Umbilical cord (tissue), 2 donors: ENCODE measurements around the gene CIDEB. TPM values are rescaled to one million over a fixed set of nuclear protein-coding genes. Genes with fewer than 3 reads are reported as not detected.
"Not testable (repeated sequence)": the region's sequence is repeated elsewhere in the genome, so short reads cannot be mapped to it uniquely, and the experiment has no call there.

Source experiments
- DNase-seq: peaks from one replicate; pipeline ENCODE4 v3.0.0-alpha.2; 2015; ENCODE audit warnings: low spot score
- total RNA-seq: library from RNA; depleted of rRNA; stranded (reverse); fragments of >200 nt; gene quantifications from one replicate; pipeline ENCODE4 v1.2.3, GENCODE V29; 2014; ENCODE audit warnings: low replicate concordance; ENCODE audit not compliant: insufficient read depth

Gene CIDEB
- total RNA-seq, result 4.8 TPM

GRCh38 chr14:24307575-24308341 lies at the start of gene CIDEB:
Gene CIDEB (minus strand): TSS chr14:24307977. CDS start chr14:24307858, 119 bp downstream.
- peak; percentile 67 for DNase-seq

- DNase-seq, result no peak
Observed at GRCh38 chr14:24356208-24356607, 48.4 kb upstream of the CIDEB start.

GRCh38 chr14:24355009-24355408 lies 47.2 kb upstream of the CIDEB start:
- no peak for DNase-seq

GRCh38 chr14:24354482-24354825 lies 46.7 kb upstream of the CIDEB start:
- DNase-seq, result not testable (repeated sequence)

GRCh38 chr14:24353559-24354481 lies 46.0 kb upstream of the CIDEB start:
- no peak for DNase-seq

GRCh38 chr14:24351517-24351916 lies 43.7 kb upstream of the CIDEB start:
- no peak for DNase-seq

- DNase-seq, result no peak
Observed at GRCh38 chr14:24349742-24350141, 42.0 kb upstream of the CIDEB start.

- no peak for DNase-seq
Observed at GRCh38 chr14:24348186-24348585, 40.4 kb upstream of the CIDEB start.

- no peak for DNase-seq
Observed at GRCh38 chr14:24347134-24347533, 39.4 kb upstream of the CIDEB start.

GRCh38 chr14:24343795-24344660 lies 36.3 kb upstream of the CIDEB start:
- DNase-seq, result no peak

GRCh38 chr14:24342889-24343288 lies 35.1 kb upstream of the CIDEB start:
- DNase-seq, result no peak

- DNase-seq, result no peak
Observed at GRCh38 chr14:24340606-24341005, 32.8 kb upstream of the CIDEB start.

GRCh38 chr14:24339284-24340151 lies 31.7 kb upstream of the CIDEB start, which contains the start of gene RIPK3:
Gene RIPK3 (minus strand): TSS chr14:24339991. CDS start chr14:24339826, 165 bp downstream.
- peak; percentile 49 for DNase-seq

- no peak for DNase-seq
Observed at GRCh38 chr14:24338843-24339242, 31.1 kb upstream of the CIDEB start.

GRCh38 chr14:24337824-24338175 lies 30.0 kb upstream of the CIDEB start:
- DNase-seq, result no peak

GRCh38 chr14:24337144-24337823 lies 29.5 kb upstream of the CIDEB start:
- DNase-seq, result no peak

- peak; percentile 56 for DNase-seq
Observed at GRCh38 chr14:24335461-24336171, 27.8 kb upstream of the CIDEB start.

- DNase-seq, result no peak
Observed at GRCh38 chr14:24334431-24335291, 26.9 kb upstream of the CIDEB start, which contains the start of gene ADCY4. Gene ADCY4 (minus strand): TSS chr14:24335071. CDS start chr14:24334652, 419 bp downstream.
